HG03457 (cell line): ENCODE measurements around the gene CHMP2A.

Experiments
- ATAC-seq: cut with Tn5 transposase; IDR thresholded peaks from one replicate; pipeline ENCODE4 v1.9.1; 2021; ENCODE audit warnings: moderate number of reproducible peaks; ENCODE audit not compliant: unreplicated experiment

The CHMP2A gene

GRCh38 chr19:58556622-58557220 lies 1.8 kb upstream of the CHMP2A start:
- ATAC-seq: no peak

GRCh38 chr19:58555920-58556621 lies 1.2 kb upstream of the CHMP2A start:
- ATAC-seq: no peak

DNA sequence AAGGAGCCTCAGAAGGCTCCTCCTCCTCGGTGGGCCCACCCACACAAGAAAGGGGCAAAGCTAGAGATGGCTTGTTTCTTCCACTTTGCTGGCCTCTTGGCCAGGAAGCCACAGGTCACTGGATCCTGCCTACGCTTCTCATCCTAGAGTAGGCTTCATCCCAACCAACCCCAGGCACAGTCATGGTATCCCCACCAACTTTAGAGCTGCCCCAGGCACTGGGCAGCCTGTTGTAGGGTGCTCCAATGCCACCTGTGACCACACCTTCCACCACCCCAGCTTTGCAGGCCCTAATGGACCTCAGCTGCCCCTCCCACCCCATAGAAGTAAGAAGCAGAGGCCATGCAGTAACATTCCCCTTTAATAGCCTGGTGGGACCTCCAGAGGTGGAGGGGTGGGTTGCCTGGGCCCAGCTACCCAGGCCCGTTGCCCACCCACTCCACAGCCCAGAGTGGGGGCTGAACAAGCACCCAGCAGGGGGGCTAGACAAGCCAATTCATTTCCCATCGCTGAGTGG lies 522 bp upstream of the CHMP2A start:
- no peak for ATAC-seq

DNA sequence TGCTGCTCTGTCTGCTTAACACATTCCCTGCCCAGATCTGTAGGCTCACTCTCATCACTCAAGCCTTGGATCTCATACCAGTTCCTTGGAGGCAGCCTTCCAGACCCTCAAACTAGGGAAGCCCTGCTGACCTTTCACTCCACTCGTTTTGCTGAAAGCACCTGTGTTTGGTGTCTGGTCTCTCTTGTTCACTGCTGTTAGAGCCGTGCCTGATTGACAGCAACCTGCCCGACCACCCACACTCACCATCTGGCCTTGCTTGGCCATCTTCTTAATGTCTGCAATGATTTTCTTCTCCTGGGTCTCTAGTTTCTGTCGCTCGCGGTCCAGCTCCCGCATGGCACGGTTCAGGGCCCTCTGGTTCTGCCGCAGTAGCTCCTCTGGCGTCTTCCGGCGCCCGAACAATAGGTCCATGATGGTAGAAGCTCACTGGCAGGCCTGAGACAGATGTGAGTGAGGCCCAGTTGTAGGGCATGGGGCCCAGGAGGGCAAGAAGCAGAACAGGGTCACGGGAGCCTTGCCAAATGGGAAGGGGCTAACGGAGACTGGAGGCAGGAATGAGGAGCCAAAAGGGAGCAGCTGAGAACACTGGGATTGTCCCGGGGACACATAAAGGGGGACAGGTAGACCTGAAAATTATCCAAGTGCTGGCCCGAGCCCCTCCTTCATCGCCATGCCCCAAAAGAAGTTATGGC lies 959 bp downstream of the CHMP2A start:
- ATAC-seq: no peak

- ATAC-seq: no peak
Observed at GRCh38 chr19:58552655-58553054, 2.2 kb downstream of the CHMP2A start.

- ATAC-seq: no peak
Observed at GRCh38 chr19:58551577-58552471, 3.1 kb downstream of the CHMP2A start.

DNA sequence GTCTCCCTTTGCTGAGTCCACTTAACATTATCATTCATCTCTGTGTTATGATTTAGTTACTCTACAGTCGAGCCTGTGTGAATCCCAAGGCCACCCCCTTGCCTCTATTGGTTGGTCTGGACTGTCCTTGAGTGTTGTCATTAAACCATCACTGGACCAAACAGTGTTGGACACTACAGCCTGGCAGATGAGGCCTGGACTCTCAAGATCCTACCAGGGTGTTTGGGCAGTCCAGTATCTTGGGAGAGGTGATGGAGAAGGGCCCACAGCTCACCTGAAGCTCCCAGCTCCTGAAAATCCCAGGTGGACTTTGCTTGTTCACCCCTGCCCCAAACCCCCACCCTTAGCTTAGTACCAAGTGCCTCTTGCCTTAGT lies 3.8 kb downstream of the CHMP2A start:
- no peak for ATAC-seq

DNA sequence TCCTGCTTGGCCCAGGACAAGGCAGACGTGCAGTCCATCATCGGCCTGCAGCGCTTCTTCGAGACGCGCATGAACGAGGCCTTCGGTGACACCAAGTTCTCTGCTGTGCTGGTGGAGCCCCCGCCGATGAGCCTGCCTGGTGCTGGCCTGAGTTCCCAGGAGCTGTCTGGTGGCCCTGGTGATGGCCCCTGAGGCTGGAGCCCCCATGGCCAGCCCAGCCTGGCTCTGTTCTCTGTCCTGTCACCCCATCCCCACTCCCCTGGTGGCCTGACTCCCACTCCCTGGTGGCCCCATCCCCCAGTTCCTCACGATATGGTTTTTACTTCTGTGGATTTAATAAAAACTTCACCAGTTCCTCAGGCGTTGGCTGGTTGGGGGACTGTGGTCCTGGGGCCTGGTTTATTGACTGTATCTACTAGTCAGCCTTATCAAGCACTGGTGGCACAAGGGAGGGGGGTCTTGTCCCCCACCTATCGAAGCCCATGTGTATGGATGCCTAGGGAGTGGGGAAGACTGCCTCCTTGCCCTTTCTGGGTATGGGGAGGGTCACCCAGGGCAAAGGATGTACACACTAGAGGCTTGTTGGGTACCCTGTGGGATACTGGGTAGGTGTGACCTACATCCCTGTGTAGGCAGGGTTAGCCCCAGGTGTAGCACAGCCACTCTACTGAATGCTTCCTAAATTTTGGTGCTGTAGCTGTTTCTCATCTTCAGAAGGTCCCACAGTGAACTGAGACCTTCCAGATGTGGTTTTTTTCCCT lies 4.4 kb downstream of the CHMP2A start:
- no peak for ATAC-seq

- no peak for ATAC-seq
Observed at GRCh38 chr19:58549664-58550361, 5.1 kb downstream of the CHMP2A start.

- no peak for ATAC-seq
Observed at GRCh38 chr19:58548859-58549663, 5.8 kb downstream of the CHMP2A start.

GRCh38 chr19:58547323-58548312 lies 7.3 kb downstream of the CHMP2A start:
- ATAC-seq: no peak

DNA sequence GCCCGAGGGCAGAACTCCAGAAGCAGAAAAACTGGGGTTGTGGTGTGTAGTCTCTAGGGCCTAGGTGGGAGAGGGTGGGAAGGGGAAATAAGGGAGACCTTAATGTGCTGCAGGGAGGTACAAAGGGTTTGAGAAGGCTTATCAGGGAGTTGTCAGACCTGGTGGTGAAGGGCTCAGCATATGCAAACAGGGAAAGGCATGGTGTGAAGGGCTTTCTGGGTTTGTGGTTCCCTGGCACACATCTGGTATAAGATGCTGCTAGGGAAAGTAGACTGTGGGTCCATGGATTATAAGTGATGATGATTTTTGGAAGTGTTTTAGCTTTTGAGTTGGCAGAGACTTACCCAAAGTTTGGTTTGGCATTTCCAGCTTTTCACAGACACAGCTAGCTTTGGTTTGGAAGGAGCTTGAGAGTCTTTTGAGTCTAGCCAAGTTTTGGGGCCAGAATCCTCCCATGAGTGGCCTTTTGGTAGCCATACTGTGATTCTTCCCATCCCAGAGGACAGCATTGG lies 8.8 kb downstream of the CHMP2A start:
- ATAC-seq: no peak

GRCh38 chr19:58545286-58546018 lies 9.5 kb downstream of the CHMP2A start:
- ATAC-seq: no peak

DNA sequence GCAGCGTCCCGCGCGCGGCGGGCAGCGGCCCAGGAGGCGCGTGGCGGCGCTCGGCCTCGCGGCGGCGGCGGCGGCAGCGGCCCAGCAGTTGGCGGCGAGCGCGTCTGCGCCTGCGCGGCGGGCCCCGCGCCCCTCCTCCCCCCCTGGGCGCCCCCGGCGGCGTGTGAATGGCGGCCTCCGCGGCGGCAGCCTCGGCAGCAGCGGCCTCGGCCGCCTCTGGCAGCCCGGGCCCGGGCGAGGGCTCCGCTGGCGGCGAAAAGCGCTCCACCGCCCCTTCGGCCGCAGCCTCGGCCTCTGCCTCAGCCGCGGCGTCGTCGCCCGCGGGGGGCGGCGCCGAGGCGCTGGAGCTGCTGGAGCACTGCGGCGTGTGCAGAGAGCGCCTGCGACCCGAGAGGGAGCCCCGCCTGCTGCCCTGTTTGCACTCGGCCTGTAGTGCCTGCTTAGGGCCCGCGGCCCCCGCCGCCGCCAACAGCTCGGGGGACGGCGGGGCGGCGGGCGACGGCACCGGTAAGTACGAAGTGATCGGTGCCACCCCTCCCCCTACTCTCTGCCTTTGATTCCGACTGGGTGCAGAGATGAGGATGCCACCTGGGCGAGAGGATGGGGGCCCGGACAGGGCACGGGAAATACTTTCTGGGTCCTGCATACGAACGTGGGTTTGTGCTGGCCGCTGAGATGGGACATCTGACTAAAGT lies 10.2 kb downstream of the CHMP2A start:
- peak; percentile 19 for ATAC-seq

GRCh38 chr19:58543826-58544590 lies 10.9 kb downstream of the CHMP2A start, which contains the start of gene TRIM28:
Gene TRIM28 (plus strand): TSS chr19:58544064. CDS start chr19:58544758, 694 bp downstream.
- ATAC-seq: peak; percentile 67
